ENCODE data around the gene PLEKHM3.

PLEKHM3 gene

DNA sequence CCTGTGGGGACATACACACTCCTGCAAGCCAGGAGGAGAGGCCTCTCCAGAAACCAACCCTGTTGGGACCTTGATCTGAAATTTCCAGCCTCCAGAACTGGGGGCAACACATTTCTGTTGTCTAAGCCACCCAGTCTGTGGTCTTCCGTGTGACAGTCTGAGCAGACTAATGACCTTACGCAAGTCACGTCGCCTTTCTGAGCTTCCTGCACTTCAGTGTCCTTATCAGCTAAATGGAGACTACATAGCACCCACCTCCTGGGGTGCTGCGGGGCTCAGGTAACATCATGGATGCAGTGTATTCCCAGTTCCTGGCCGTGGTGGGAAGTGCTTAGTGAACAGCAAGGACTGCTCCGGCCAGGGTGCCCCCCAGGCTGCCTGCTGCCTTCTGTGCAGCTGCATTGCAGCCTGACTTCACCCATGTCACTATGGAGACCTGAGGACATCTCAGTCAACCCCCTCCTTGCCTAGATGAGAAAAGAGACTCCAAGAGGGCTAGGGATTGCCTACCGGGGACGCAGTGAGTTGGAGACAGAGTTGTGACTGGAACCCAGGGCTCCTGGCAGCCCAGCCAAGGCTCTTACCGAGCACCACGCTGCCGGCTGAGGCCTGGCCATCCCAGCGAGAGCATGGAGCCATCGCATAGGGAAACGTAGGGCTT lies 194.4 kb downstream of the PLEKHM3 start:
- DNase-seq (ENCODE audit: low spot score): no peak
- Histone ChIP-seq H3K27ac (no peak overlapping the region), H3K4me3 (no peak overlapping the region)
- no peak for TF ChIP-seq CTCF (IDR thresholded peaks at IDR 0.05)

GRCh38 chr2:207828361-207829057 lies 196.8 kb downstream of the PLEKHM3 start:
- no peak overlapping the region for H3K4me3 ChIP-seq

DNA sequence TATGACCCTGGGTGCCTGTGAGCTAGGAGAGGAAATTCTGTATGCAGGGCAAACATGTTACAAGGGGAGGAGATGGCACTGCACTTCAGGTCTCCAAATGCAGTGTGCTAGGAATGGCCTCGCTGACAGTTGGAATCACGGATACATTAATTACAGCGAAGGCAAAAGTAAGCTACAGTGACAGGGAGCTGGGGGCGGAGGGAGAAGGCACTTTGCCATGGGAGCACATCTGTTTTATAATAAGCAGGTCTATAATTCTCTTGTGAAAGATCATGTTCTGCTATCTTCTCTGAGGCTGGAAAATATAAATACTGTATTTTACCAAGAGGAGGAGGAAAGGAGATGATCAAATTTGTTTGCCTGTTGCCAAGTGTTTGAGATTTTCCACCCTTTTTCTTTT lies 199.3 kb downstream of the PLEKHM3 start:
- H3K27ac ChIP-seq: no peak overlapping the region
- no peak overlapping the region for H3K4me3 ChIP-seq
- no peak for DNase-seq (ENCODE audit: low spot score)
- no peak for TF ChIP-seq CTCF (IDR thresholded peaks at IDR 0.05)

More at GRCh38 chr2:207828361-207829057, 196.8 kb downstream of the PLEKHM3 start:
- TF ChIP-seq CTCF (IDR thresholded peaks at IDR 0.05): no peak
- DNase-seq (ENCODE audit: low spot score): no peak
- H3K27ac ChIP-seq: no peak overlapping the region

GRCh38 chr2:207825045-207825954 lies 200.0 kb downstream of the PLEKHM3 start:
- TF ChIP-seq CTCF (IDR thresholded peaks at IDR 0.05): no peak
- Histone ChIP-seq H3K27ac (no peak overlapping the region), H3K4me3 (no peak overlapping the region)
- no peak for DNase-seq (ENCODE audit: low spot score)

DNA sequence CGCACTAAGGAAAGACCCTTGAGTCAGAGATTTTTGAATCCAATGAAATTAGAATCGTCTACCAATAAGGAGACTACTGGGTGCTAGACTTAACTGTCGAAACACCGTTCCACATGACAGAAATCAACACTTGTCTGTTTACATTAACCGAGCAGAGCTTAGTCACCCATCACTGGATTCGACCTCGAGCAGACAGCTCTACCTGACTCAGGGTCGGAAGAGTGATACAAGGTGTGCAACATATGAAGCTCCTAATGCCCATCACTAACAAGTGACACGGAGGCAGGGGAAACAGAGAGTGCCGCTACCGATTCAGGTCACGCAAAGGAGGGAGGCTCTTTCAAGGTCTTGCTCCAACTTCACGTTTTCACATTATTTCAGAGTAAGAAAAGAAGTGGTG lies 201.5 kb downstream of the PLEKHM3 start:
- DNase-seq (ENCODE audit: low spot score): no peak
- H3K27ac ChIP-seq: no peak overlapping the region
- no peak overlapping the region for H3K4me3 ChIP-seq
- no peak for TF ChIP-seq CTCF (IDR thresholded peaks at IDR 0.05)

GRCh38 chr2:207819839-207820784 lies 205.2 kb downstream of the PLEKHM3 start:
- no peak for TF ChIP-seq CTCF (IDR thresholded peaks at IDR 0.05)
- Histone ChIP-seq H3K27ac (no peak overlapping the region), H3K4me3 (no peak overlapping the region)
- no peak for DNase-seq (ENCODE audit: low spot score)

All from coronary artery (tissue), 2 donors.